Thoracic aorta (tissue), 2 donors: ENCODE measurements around the gene PNMA8A. TPM values are rescaled to one million over a fixed set of nuclear protein-coding genes. Genes with fewer than 3 reads are reported as not detected.

Experiments
- ATAC-seq: fragments of 150-250 bp; one replicate; pipeline ENCODE4 v1.8.0; 2017; ENCODE audit warnings: low read depth; ENCODE audit not compliant: insufficient number of reproducible peaks, low FRiP score
- DNase-seq: peaks from one replicate; pipeline ENCODE4 v3.0.0-alpha.2; 2020; ENCODE audit warnings: low spot score
- H3K27ac ChIP-seq, 2 donors: fragments of 200-600 bp; sonication (generic); 1 replicate in 1 of 2; 2 replicates in 1 of 2; pipeline ENCODE4 v1.5.1; 2016; ENCODE audit warnings: mild to moderate bottlenecking in 2 of 2, moderate library complexity in 2 of 2
- H3K27me3 ChIP-seq: fragments of 200-600 bp; sonication (generic); replicated peaks from 2 replicates; pipeline ENCODE4 v1.6.0; 2016; ENCODE audit warnings: mild to moderate bottlenecking; ENCODE audit not compliant: insufficient read depth
- H3K36me3 ChIP-seq: fragments of 200-600 bp; sonication (generic); one replicate; pipeline ENCODE4 v1.5.1; 2016
- H3K4me1 ChIP-seq, 2 donors: fragments of 200-600 bp; sonication (generic); 1 replicate in 1 of 2; 2 replicates in 1 of 2; pipeline versions ENCODE4 v1.5.1 to v1.6.0; 2016; ENCODE audit warnings: low read depth in 2 of 2, mild to moderate bottlenecking in 1 of 2; ENCODE audit not compliant: control insufficient read depth in 1 of 2
- H3K4me3 ChIP-seq: fragments of 200-600 bp; sonication (generic); 2 replicates; pipeline ENCODE4 v1.5.1; 2016; ENCODE audit warnings: mild to moderate bottlenecking
- H3K9me3 ChIP-seq: fragments of 200-600 bp; sonication (generic); 2 replicates; pipeline ENCODE4 v1.5.1; 2016
- CTCF ChIP-seq: fragments of 200-600 bp; sonication (generic); IDR thresholded peaks from one replicate; pipeline ENCODE4 v1.5.1; 2019; ENCODE audit warnings: antibody characterized with exemption
- total RNA-seq, 2 donors: library from RNA; depleted of rRNA; stranded (reverse); fragments of >200 nt; gene quantifications; one replicate each; pipeline versions ENCODE4 v1.1.0 to v1.2.3, GENCODE V29; 2016

Gene PNMA8A
- total RNA-seq, 2 donors from 2014 or later, result 5.1 to 14.6 TPM

GRCh38 chr19:46481223-46481848 is 10.0 kb upstream of the PNMA8A start:
- TF ChIP-seq CTCF, result no peak
- H3K4me1 ChIP-seq, result peaks cover 16 to 47% of the 10 kb centered on the region in 2 donors

GRCh38 chr19:46480415-46480814 is 9.1 kb upstream of the PNMA8A start:
- no peaks in the 10 kb centered on the region for H3K36me3 ChIP-seq
- H3K27me3 ChIP-seq, result no peaks in the 10 kb centered on the region
- no peak overlapping the region for H3K4me3 ChIP-seq
- H3K27ac ChIP-seq, result peak overlapping the region; percentile 96 to 97
- no peak for TF ChIP-seq CTCF
- ATAC-seq, result no peak
- no peaks in the 10 kb centered on the region for H3K9me3 ChIP-seq
- H3K4me1 ChIP-seq, result peaks cover 24 to 56% of the 10 kb centered on the region in 2 donors
- no peak for DNase-seq

More at GRCh38 chr19:46481223-46481848, 10.0 kb upstream of the PNMA8A start:
- no peak for DNase-seq
- H3K36me3 ChIP-seq, result no peaks in the 10 kb centered on the region
- peak overlapping the region; percentile 41 for H3K4me3 ChIP-seq
- no peak for ATAC-seq
- H3K27me3 ChIP-seq, result no peaks in the 10 kb centered on the region
- H3K27ac ChIP-seq, result peak overlapping the region; percentile 96 to 97
- H3K9me3 ChIP-seq, result no peaks in the 10 kb centered on the region

GRCh38 chr19:46478356-46478986 is 7.1 kb upstream of the PNMA8A start:
- no peaks in the 10 kb centered on the region for H3K36me3 ChIP-seq
- H3K4me3 ChIP-seq, result no peak overlapping the region
- no peak for DNase-seq
- H3K9me3 ChIP-seq, result no peaks in the 10 kb centered on the region
- no peak for ATAC-seq
- TF ChIP-seq CTCF, result no peak
- peak overlapping the region; percentile 96 to 97 for H3K27ac ChIP-seq
- peaks cover 38 to 70% of the 10 kb centered on the region in 2 donors for H3K4me1 ChIP-seq
- no peaks in the 10 kb centered on the region for H3K27me3 ChIP-seq

GRCh38 chr19:46475986-46476385 is 4.6 kb upstream of the PNMA8A start:
- Histone ChIP-seq H3K27me3 (no peaks in the 10 kb centered on the region), H3K4me3 (no peak overlapping the region), H3K36me3 (no peaks in the 10 kb centered on the region), H3K4me1 (peaks cover 35 to 71% of the 10 kb centered on the region in 2 donors), H3K9me3 (no peaks in the 10 kb centered on the region), H3K27ac (peak overlapping the region; percentile 53 to 96)
- ATAC-seq (no peak), DNase-seq (no peak)
- no peak for TF ChIP-seq CTCF

GRCh38 chr19:46474211-46474610 is 2.8 kb upstream of the PNMA8A start:
- Histone ChIP-seq H3K27me3 (no peaks in the 10 kb centered on the region), H3K4me3 (no peak overlapping the region), H3K9me3 (no peaks in the 10 kb centered on the region), H3K36me3 (no peaks in the 10 kb centered on the region), H3K4me1 (peaks cover 35 to 84% of the 10 kb centered on the region in 2 donors), H3K27ac (peak overlapping the region; percentile 76 to 85)
- no peak for DNase-seq
- TF ChIP-seq CTCF, result no peak
- no peak for ATAC-seq
